Gastrocnemius medialis (tissue), 4 donors: Measurements from ENCODE around the gene ISG20. TPM values are rescaled to one million over a fixed set of nuclear protein-coding genes. Genes with fewer than 3 reads are reported as not detected.

Experiments used
- ATAC-seq, 2 donors: fragments of 150-250 bp; one replicate each; pipeline ENCODE4 v1.9.1; 2016
- DNase-seq, 2 donors: peaks; one replicate each; pipeline ENCODE4 v3.0.0-alpha.2; 2019
- H3K27ac ChIP-seq, 4 donors: fragments of 200-600 bp; sonication (generic); 1 replicate in 1 of 4; 2 replicates in 3 of 4; pipeline ENCODE4 v1.5.1; 2016 to 2018; ENCODE audit warnings: mild to moderate bottlenecking in 2 of 4, moderate library complexity in 1 of 4
- H3K27me3 ChIP-seq, 3 donors: fragments of 200-600 bp; sonication (generic) in 2 of 3; 1 replicate in 1 of 3; 2 replicates in 2 of 3; pipeline versions ENCODE4 v1.5.1 to v1.6.0; 2016 to 2019; ENCODE audit warnings: mild to moderate bottlenecking in 1 of 3, moderate library complexity in 1 of 3
- H3K36me3 ChIP-seq, 2 donors: fragments of 200-600 bp; sonication (generic) in 1 of 2; one replicate each; pipeline ENCODE4 v1.5.1; 2017 to 2018
- H3K4me1 ChIP-seq, 2 donors: fragments of 200-600 bp; sonication (generic) in 1 of 2; one replicate each; pipeline ENCODE4 v1.5.1; 2016 to 2017; ENCODE audit warnings: mild to moderate bottlenecking in 2 of 2
- H3K4me3 ChIP-seq, 4 donors: fragments of 200-600 bp; sonication (generic) in 3 of 4; 1 replicate in 1 of 4; 2 replicates in 3 of 4; pipeline ENCODE4 v1.5.1; 2016 to 2019; ENCODE audit warnings: mild to moderate bottlenecking in 2 of 4
- H3K9me3 ChIP-seq, 3 donors: fragments of 200-600 bp; sonication (generic) in 2 of 3; 1 replicate in 1 of 3; 2 replicates in 2 of 3; pipeline ENCODE4 v1.5.1; 2016 to 2019
- CTCF ChIP-seq, 5 experiments: fragments of 450-650 bp in 3 of 5; fragments of 200-600 bp in 2 of 5; sonication (generic) in 2 of 5; IDR thresholded peaks in 4 of 5; conservative IDR thresholded peaks in 1 of 5; 1 replicate in 4 of 5; 2 replicates in 1 of 5; pipeline ENCODE4 v1.5.1; 2016 to 2019; ENCODE audit warnings: antibody characterized with exemption in 5 of 5, mild to moderate bottlenecking in 3 of 5, moderate library complexity in 3 of 5
- POLR2A ChIP-seq, 2 donors: fragments of 450-650 bp; IDR thresholded peaks; one replicate each; pipeline ENCODE4 v1.6.1; 2017; ENCODE audit warnings: antibody characterized with exemption in 2 of 2, mild to moderate bottlenecking in 2 of 2, moderate library complexity in 2 of 2
- in situ Hi-C, 4 donors: fragments of 200-750 bp; cut with MboI; loops; one replicate each; pipeline versions ENCODE4 v1.15.0 to v1.8.0; 2017; ENCODE audit warnings: low sequenced_read_pairs in 4 of 4
- intact Hi-C: fragments of 100-400 bp; cut with DNase I; formaldehyde crosslinking; loops from one replicate; pipeline ENCODE4 v1.15.1; 2023; ENCODE audit warnings: low total_unique reads
- total RNA-seq, 4 donors: library from RNA; depleted of rRNA; stranded (reverse); fragments of >200 nt; gene quantifications; one replicate each; pipeline versions ENCODE4 v1.1.0 to v1.2.3, GENCODE V29; 2016

Gene ISG20
- total RNA-seq, 4 donors from 2014 or later, result 1.2 to 9.2 (median 1.6) TPM

DNA sequence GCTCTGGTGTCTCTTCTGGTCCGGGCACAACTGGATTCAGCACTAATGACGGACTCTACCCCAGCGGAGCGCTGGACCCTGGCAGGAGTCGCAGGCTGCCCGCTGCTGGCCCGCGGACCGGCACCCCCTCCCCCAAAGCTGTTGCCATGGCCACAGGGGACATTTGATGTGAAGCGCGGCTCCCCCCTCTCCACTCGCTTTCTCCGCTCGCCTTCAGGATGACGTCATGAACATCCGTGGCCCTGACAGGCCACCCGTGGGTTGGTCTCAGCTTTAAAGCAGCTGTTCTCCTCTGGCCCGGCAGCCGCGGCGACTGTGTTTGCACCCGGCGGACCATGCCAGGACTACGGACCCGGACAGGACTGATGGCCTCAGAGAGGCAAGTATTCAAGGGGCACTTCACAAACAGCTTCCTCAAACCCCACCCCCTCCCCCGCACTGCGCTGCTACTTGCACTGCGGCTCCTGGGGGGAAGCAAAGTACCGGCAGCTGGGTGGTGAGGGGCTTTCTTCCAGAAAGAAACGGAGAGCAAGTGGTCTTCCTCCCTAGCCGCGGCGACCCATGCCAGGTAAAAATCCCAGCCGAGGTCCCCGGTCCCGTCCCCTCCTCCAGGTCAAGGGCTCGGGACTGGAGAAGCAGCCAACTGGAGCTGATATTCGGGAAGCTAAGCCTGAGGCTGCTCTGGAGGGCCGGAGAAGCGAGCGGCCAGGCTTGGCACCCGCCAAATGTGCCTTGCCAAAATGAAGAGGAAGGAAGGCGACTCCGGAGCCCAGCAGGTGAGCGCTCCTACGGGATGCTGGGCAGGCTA is 34.2 kb upstream of the ISG20 start:
- Histone ChIP-seq H3K4me3 (peak overlapping the region in 1 of 4 donors; percentile 5), H3K9me3 (no peaks in the 10 kb centered on the region), H3K4me1 (peaks cover 2 to 16% of the 10 kb centered on the region in 2 donors), H3K36me3 (no peaks in the 10 kb centered on the region), H3K27ac (no peak overlapping the region), H3K27me3 (peaks cover 31 to 38% (median 37%) of the 10 kb centered on the region in 3 donors)
- TF ChIP-seq POLR2A (IDR thresholded peaks at IDR 0.05) (no peak), CTCF (IDR thresholded peaks at IDR 0.05 in 4 of 5, conservative IDR thresholded peaks at IDR 0.05 in 1 of 5) (no peak)
- ATAC-seq (no peak), DNase-seq (no peak)
- in situ Hi-C loops, result loop anchor here in 1 of 4 donors (25.0 kb wide), 1 partner anchor 117 kb away; no protein-coding TSS in a partner anchor
- intact Hi-C loops, result no loop called here

- in situ Hi-C loops (loop anchor here in 1 of 4 donors (25.0 kb wide), 1 partner anchor 118 kb away; no protein-coding TSS in a partner anchor), intact Hi-C loops (no loop called here)
- ATAC-seq (no peak), DNase-seq (no peak)
- no peaks in the 10 kb centered on the region for H3K9me3 ChIP-seq
- peak overlapping the region in 1 of 4 donors; percentile 3 for H3K4me3 ChIP-seq
- H3K27ac ChIP-seq, result no peak overlapping the region
- H3K27me3 ChIP-seq, result peaks cover 31 to 38% (median 37%) of the 10 kb centered on the region in 3 donors
- H3K36me3 ChIP-seq, result no peaks in the 10 kb centered on the region
- H3K4me1 ChIP-seq, result peaks cover 2 to 16% of the 10 kb centered on the region in 2 donors
- TF ChIP-seq POLR2A (IDR thresholded peaks at IDR 0.05) (no peak), CTCF (IDR thresholded peaks at IDR 0.05 in 4 of 5, conservative IDR thresholded peaks at IDR 0.05 in 1 of 5) (no peak)
Measured at GRCh38 chr15:88605189-88606069, 33.4 kb upstream of the ISG20 start.

DNA sequence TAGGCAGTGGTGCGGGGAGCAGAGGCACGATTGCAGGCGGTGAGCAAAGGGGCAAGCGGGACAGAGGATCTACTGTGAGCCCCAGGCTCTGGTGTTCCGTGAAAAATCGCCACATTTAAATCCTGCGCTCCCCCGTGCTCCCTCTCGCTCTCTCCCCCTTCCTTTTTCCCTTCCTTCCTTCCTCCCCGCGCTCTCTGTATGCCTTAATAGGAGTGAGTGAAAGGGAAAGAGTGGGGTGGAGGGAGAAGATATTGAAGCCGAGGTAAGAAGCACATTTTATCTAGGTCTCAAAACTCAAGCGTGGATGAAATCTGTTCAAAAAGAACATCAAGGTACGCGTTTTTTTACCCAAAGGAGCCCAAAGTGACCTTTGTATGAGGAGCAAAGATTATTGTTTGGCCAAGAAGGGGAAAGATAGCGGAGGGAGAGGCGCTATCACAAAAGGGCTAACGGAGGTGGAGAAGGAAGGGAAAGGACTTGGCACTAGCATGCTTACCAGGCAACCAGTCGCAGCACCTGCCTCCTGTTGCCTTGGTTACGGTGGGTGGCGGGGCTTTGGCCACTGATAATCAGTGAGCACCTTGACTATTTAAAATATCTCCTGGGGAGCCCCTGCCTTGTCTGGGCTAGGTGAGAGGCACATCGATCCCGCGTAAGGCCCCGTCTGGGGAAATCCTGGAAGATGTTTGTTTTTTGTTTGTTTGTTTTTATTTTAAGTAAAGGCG is 32.6 kb upstream of the ISG20 start:
- in situ Hi-C loops (loop anchor here in 1 of 4 donors (25.0 kb wide), 1 partner anchor 119 kb away; no protein-coding TSS in a partner anchor), intact Hi-C loops (no loop called here)
- ATAC-seq (no peak), DNase-seq (no peak)
- H3K4me3 ChIP-seq, result no peak overlapping the region
- H3K36me3 ChIP-seq, result no peaks in the 10 kb centered on the region
- no peak overlapping the region for H3K27ac ChIP-seq
- H3K27me3 ChIP-seq, result peaks cover 31 to 38% (median 37%) of the 10 kb centered on the region in 3 donors
- H3K9me3 ChIP-seq, result no peaks in the 10 kb centered on the region
- peaks cover 2 to 16% of the 10 kb centered on the region in 2 donors for H3K4me1 ChIP-seq
- TF ChIP-seq CTCF (IDR thresholded peaks at IDR 0.05 in 4 of 5, conservative IDR thresholded peaks at IDR 0.05 in 1 of 5) (no peak), POLR2A (IDR thresholded peaks at IDR 0.05) (no peak)

- intact Hi-C loops, result no loop called here
Measured at GRCh38 chr15:88607951-88608350, 30.9 kb upstream of the ISG20 start.

More at GRCh38 chr15:88607951-88608350, 30.9 kb upstream of the ISG20 start:
- H3K4me3 ChIP-seq, result no peak overlapping the region
- ATAC-seq (no peak), DNase-seq (no peak)
- peaks cover 2 to 16% of the 10 kb centered on the region in 2 donors for H3K4me1 ChIP-seq
- H3K9me3 ChIP-seq, result no peaks in the 10 kb centered on the region
- H3K27ac ChIP-seq, result no peak overlapping the region
- H3K36me3 ChIP-seq, result no peaks in the 10 kb centered on the region
- in situ Hi-C loops, result loop anchor here in 1 of 4 donors (25.0 kb wide), 1 partner anchor 121 kb away; no protein-coding TSS in a partner anchor
- peaks cover 31 to 38% (median 37%) of the 10 kb centered on the region in 3 donors for H3K27me3 ChIP-seq
- TF ChIP-seq POLR2A (IDR thresholded peaks at IDR 0.05) (no peak), CTCF (IDR thresholded peaks at IDR 0.05 in 4 of 5, conservative IDR thresholded peaks at IDR 0.05 in 1 of 5) (no peak)
